DND-41 (cell line): ENCODE data around the gene TBC1D7.

Source experiments
- CTCF ChIP-seq: IDR thresholded peaks from 2 replicates; pipeline ENCODE4 v1.5.1; 2012; ENCODE audit warnings: borderline replicate concordance, low read length, moderate library complexity, mild to moderate bottlenecking; ENCODE audit not compliant: poor library complexity, severe bottlenecking; ENCODE audit errors: extremely low read depth
- EZH2 ChIP-seq: IDR thresholded peaks from 3 replicates; pipeline ENCODE4 v1.6.1; 2012; ENCODE audit warnings: borderline replicate concordance, low read depth, mild to moderate bottlenecking, moderate library complexity, low read length, inconsistent platforms; ENCODE audit not compliant: severe bottlenecking

- peak; percentile 49 for TF ChIP-seq CTCF
- TF ChIP-seq EZH2, result no peak
Measured at GRCh38 chr6:13278164-13278563, 50.2 kb downstream of the TBC1D7 start.
